K562 (cell line): ENCODE results near the gene KPTN. TPM values are rescaled to one million over a fixed set of nuclear protein-coding genes. Genes with fewer than 3 reads are reported as not detected.
A peak's percentile ranks its signal among the peaks of the same experiment; 100 is the strongest.

Experiments
- CXXC5 ChIP-seq: fragments of 250-450 bp; sonication (Bioruptor Pico); IDR thresholded peaks from 2 replicates; pipeline ENCODE4 v1.8.0; 2022; ENCODE audit warnings: inconsistent platforms, mild to moderate bottlenecking, moderate library complexity
- NBN ChIP-seq: fragments of 450-650 bp; IDR thresholded peaks from 2 replicates; pipeline ENCODE4 v1.6.1; 2016; ENCODE audit warnings: low read depth, mild to moderate bottlenecking
- NFATC3 ChIP-seq: fragments of 450-650 bp; IDR thresholded peaks from 2 replicates; pipeline ENCODE4 v1.6.1; 2017; ENCODE audit warnings: mild to moderate bottlenecking
- NFRKB ChIP-seq: fragments of 450-650 bp; IDR thresholded peaks from 2 replicates; pipeline ENCODE4 v1.6.1; 2016; ENCODE audit warnings: low read depth
- PTTG1 ChIP-seq: fragments of 450-650 bp; IDR thresholded peaks from 2 replicates; pipeline ENCODE4 v1.6.1; 2016; ENCODE audit warnings: low read depth, mild to moderate bottlenecking, missing genetic modification characterization, missing compliant biosample characterization
- RFX1 ChIP-seq: fragments of 450-650 bp; IDR thresholded peaks from 2 replicates; pipeline ENCODE4 v1.6.1; 2016; ENCODE audit warnings: mild to moderate bottlenecking, moderate library complexity
- SP1 ChIP-seq: sonication (generic); formaldehyde crosslinking; IDR thresholded peaks from 2 replicates; pipeline ENCODE4 v1.8.1; 2022; ENCODE audit warnings: mild to moderate bottlenecking, missing genetic modification reagents
- polyA plus RNA-seq, 8 experiments: library from polyadenylated mRNA; depleted of rRNA in 4 of 8; stranded (reverse) in 5 of 8; unstranded in 3 of 8; fragments of >200 nt; fragmentation: Nextera tagmentation in 2 of 8; fragmentation: Illumina TruSeq in 1 of 8; extraction: Ambion mirVana in 2 of 8; extraction: Trizol in 1 of 8; gene quantifications; 2 replicates each; pipeline versions ENCODE4 v1.2.1 to v1.2.3, GENCODE V29; 2011 to 2014; ENCODE audit warnings: inconsistent platforms in 1 of 8, missing spikeins in 1 of 8
- total RNA-seq, 7 experiments: library from RNA; depleted of rRNA in 6 of 7; stranded (reverse); fragments of >200 nt in 6 of 7; fragmentation: Illumina TruSeq in 2 of 7; extraction: Trizol in 2 of 7; gene quantifications; 2 replicates each; pipeline versions ENCODE4 v1.2.1 to v1.2.3, GENCODE V29; 2011 to 2021; ENCODE audit warnings: low replicate concordance in 1 of 7
- TF ChIP-seq, protein P1 (sequence below): conservative IDR thresholded peaks from 2 replicates; pipeline ENCODE4 v1.6.1; 2011; ENCODE audit warnings: low read depth, mild to moderate bottlenecking, low read length; ENCODE audit not compliant: control insufficient read depth
- TF ChIP-seq, protein P2 (sequence below), 2 experiments: fragments of 200-800 bp in 1 of 2; sonication (Bioruptor generic) in 1 of 2; sonication (generic) in 1 of 2; formaldehyde crosslinking in 1 of 2; IDR thresholded peaks in 1 of 2; conservative IDR thresholded peaks in 1 of 2; 2 replicates each; pipeline versions ENCODE4 v1.5.0 to v1.6.1; 2016 to 2020; ENCODE audit warnings: missing compliant biosample characterization in 1 of 2, missing genetic modification characterization in 1 of 2, missing genetic modification reagents in 1 of 2
- TF ChIP-seq, protein P3 (sequence below): fragments of 250-450 bp; sonication (Bioruptor Pico); IDR thresholded peaks from 2 replicates; pipeline ENCODE4 v1.5.0; 2020; ENCODE audit warnings: mild to moderate bottlenecking
- TF ChIP-seq, protein P4 (sequence below): fragments of 250-450 bp; sonication (Bioruptor Pico); IDR thresholded peaks from 2 replicates; pipeline ENCODE4 v1.5.0; 2021; ENCODE audit warnings: mild to moderate bottlenecking, moderate library complexity
- TF ChIP-seq, protein P5 (sequence below): fragments of 450-650 bp; conservative IDR thresholded peaks from 2 replicates; pipeline ENCODE4 v1.6.1; 2016; ENCODE audit warnings: missing genetic modification characterization, low read depth, mild to moderate bottlenecking, missing compliant biosample characterization, moderate library complexity
- TF ChIP-seq, protein P6 (sequence below), 2 experiments: fragments of 450-650 bp; IDR thresholded peaks; 2 replicates each; pipeline ENCODE4 v1.6.1; 2018; ENCODE audit warnings: mild to moderate bottlenecking in 2 of 2, low read depth in 1 of 2; ENCODE audit not compliant: partially characterized antibody in 2 of 2

KPTN gene
- total and polyA plus RNA-seq, 9 of the 15 experiments (the other 6 are each of a cell fraction or from before 2014, with no cell fraction given) = 0.56 to 18.2 (median 8.5) TPM

DNA sequence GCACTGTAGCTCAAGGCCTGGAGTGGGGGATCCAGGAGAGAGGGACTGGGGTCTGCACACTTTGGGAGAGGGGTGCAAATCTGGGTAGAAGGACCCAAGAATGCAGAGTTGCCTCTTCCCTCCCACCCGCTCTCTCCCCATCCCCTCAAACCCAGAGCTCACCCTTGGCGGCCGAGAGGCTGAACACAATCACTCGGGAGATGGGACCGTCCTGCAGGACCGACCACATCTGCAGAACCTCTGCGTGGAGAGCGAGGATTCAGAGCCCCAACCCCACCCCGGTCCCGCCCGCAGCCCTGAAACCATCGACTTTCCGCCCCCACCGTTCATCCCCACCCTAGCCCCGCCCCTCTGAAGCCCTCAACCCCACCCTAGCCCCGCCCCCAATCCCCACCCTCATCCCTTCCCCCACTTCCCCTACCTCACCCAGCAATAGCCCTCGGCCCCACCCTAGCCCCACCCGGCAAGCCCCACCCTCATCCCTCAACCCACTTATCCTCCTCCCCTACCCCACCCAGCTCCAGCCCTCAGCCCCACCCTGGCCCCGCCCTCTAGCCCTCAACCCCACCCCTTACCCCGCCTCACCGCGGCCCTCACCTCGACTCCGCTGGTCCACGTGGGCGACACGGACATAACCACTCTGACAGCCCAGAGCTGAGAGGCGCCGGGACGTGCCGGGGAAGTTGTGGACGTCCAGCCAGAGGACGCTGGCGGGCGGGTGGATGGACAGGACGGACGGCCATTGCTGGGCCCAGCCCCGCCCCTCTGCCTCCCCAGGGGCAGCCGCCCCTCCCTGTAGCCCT lies 4.1 kb downstream of the KPTN start (continued):
- TF ChIP-seq PTTG1 (tag) (no peak), SP1 (peak; percentile 48), CXXC5 (CRISPR knock-in tag) (peak; percentile 43; the same call in 1 of the 2 replicates), RFX1 (no peak), NFRKB (no peak), NFATC3 (no peak), NBN (no peak)
- TF ChIP-seq, protein P1, sequence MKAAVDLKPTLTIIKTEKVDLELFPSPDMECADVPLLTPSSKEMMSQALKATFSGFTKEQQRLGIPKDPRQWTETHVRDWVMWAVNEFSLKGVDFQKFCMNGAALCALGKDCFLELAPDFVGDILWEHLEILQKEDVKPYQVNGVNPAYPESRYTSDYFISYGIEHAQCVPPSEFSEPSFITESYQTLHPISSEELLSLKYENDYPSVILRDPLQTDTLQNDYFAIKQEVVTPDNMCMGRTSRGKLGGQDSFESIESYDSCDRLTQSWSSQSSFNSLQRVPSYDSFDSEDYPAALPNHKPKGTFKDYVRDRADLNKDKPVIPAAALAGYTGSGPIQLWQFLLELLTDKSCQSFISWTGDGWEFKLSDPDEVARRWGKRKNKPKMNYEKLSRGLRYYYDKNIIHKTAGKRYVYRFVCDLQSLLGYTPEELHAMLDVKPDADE = no peak
- TF ChIP-seq, protein P2, sequence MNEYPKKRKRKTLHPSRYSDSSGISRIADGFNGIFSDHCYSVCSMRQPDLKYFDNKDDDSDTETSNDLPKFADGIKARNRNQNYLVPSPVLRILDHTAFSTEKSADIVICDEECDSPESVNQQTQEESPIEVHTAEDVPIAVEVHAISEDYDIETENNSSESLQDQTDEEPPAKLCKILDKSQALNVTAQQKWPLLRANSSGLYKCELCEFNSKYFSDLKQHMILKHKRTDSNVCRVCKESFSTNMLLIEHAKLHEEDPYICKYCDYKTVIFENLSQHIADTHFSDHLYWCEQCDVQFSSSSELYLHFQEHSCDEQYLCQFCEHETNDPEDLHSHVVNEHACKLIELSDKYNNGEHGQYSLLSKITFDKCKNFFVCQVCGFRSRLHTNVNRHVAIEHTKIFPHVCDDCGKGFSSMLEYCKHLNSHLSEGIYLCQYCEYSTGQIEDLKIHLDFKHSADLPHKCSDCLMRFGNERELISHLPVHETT (CRISPR knock-in tag; conservative IDR thresholded peaks at IDR 0.05 in 1 of 2, IDR thresholded peaks at IDR 0.05 in 1 of 2) = no peak
- TF ChIP-seq, protein P3, sequence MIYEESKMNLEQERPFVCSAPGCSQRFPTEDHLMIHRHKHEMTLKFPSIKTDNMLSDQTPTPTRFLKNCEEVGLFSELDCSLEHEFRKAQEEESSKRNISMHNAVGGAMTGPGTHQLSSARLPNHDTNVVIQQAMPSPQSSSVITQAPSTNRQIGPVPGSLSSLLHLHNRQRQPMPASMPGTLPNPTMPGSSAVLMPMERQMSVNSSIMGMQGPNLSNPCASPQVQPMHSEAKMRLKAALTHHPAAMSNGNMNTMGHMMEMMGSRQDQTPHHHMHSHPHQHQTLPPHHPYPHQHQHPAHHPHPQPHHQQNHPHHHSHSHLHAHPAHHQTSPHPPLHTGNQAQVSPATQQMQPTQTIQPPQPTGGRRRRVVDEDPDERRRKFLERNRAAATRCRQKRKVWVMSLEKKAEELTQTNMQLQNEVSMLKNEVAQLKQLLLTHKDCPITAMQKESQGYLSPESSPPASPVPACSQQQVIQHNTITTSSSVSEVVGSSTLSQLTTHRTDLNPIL (CRISPR knock-in tag) = no peak
- TF ChIP-seq, protein P4, sequence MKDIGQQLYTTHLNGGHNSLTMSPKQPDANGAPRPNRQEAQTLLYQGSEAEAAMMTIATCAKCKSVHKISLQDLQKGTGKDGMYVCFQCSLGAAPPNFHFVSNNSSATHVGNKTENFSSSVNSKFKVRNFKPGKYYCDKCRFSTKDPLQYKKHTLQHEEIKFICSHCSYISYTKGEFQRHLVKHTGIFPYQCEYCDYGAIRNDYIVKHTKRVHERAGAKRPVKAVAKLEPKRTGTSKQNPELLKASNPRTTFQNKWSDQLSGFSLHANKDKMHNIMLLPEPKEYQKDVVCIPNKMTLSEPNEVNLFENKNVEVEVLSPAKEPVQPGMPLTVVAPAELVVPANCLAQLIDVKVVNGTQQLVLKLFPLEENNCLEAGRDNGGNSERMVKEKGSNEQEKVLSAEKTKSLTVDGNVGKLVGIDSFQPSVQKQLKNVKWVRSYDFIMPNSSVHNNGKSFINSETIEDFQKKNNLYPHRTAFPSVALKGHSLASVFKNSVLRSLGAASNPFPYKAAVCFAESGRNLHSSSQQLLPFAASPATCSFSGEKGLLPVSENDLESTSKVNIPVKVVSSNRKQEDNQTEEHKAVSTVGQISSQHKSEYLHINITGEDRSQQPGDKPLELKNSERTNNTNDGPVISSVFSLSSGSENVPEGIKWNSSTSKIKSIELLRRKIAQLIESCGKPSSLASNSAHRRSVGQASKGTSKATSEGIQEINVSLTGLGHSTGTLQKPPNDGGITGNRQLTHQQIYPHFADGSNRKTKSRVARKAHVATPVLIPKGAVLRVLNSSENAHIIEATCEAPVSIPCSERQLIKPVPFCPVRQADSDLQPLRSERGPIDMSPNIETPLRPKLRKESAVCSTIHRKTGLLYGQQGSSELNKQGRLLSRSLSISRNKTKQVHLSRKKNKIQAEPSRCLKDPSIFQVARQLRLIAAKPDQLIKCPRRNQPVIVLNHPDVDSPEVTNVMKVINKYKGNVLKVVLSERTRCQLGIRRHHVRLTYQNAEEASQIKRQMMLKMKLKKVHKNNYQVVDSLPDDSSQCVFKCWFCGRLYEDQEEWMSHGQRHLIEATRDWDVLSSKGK (CRISPR knock-in tag) = no peak
- TF ChIP-seq, protein P5, sequence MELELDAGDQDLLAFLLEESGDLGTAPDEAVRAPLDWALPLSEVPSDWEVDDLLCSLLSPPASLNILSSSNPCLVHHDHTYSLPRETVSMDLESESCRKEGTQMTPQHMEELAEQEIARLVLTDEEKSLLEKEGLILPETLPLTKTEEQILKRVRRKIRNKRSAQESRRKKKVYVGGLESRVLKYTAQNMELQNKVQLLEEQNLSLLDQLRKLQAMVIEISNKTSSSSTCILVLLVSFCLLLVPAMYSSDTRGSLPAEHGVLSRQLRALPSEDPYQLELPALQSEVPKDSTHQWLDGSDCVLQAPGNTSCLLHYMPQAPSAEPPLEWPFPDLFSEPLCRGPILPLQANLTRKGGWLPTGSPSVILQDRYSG (tag) = no peak
- TF ChIP-seq, protein P6, sequence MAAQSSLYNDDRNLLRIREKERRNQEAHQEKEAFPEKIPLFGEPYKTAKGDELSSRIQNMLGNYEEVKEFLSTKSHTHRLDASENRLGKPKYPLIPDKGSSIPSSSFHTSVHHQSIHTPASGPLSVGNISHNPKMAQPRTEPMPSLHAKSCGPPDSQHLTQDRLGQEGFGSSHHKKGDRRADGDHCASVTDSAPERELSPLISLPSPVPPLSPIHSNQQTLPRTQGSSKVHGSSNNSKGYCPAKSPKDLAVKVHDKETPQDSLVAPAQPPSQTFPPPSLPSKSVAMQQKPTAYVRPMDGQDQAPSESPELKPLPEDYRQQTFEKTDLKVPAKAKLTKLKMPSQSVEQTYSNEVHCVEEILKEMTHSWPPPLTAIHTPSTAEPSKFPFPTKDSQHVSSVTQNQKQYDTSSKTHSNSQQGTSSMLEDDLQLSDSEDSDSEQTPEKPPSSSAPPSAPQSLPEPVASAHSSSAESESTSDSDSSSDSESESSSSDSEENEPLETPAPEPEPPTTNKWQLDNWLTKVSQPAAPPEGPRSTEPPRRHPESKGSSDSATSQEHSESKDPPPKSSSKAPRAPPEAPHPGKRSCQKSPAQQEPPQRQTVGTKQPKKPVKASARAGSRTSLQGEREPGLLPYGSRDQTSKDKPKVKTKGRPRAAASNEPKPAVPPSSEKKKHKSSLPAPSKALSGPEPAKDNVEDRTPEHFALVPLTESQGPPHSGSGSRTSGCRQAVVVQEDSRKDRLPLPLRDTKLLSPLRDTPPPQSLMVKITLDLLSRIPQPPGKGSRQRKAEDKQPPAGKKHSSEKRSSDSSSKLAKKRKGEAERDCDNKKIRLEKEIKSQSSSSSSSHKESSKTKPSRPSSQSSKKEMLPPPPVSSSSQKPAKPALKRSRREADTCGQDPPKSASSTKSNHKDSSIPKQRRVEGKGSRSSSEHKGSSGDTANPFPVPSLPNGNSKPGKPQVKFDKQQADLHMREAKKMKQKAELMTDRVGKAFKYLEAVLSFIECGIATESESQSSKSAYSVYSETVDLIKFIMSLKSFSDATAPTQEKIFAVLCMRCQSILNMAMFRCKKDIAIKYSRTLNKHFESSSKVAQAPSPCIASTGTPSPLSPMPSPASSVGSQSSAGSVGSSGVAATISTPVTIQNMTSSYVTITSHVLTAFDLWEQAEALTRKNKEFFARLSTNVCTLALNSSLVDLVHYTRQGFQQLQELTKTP (IDR thresholded peaks at IDR 0.05; ENCODE audit: low read depth in 1 of 2, partially characterized antibody in 2 of 2) = no peak
